Natural killer cell treated with Interleukin-12 subunit alpha and Interleukin-12 subunit beta and Interleukin-15 and Interleukin-18, amount 100 ng/mL, for 72 hours (primary cell): ENCODE data around the gene SMPD1. TPM values are rescaled to one million over a fixed set of nuclear protein-coding genes. Genes with fewer than 3 reads are reported as not detected.

ENCODE experiments used
- ATAC-seq, 2 donors: fragments of 150-1000 bp; cut with Tn5 transposase in 1 of 2; sonication (Bioruptor Pico), chemical (Tn5 transposase) in 1 of 2; 2 replicates each; pipeline ENCODE4 v1.10.0; 2021
- DNase-seq: peaks from one replicate; pipeline ENCODE4 v3.0.0; 2022; ENCODE audit warnings: low spot score
- H3K27ac Mint-ChIP-seq, 2 donors: 1 replicate in 1 of 2; 2 replicates in 1 of 2; pipeline ENCODE4 v1.8.0; 2022; ENCODE audit warnings: mixed read lengths in 2 of 2, mild to moderate bottlenecking in 1 of 2, moderate library complexity in 1 of 2
- H3K27me3 Mint-ChIP-seq, 2 donors: 1 replicate in 1 of 2; 2 replicates in 1 of 2; pipeline ENCODE4 v1.8.0; 2022; ENCODE audit warnings: mixed read lengths in 2 of 2
- H3K36me3 Mint-ChIP-seq: one replicate; pipeline ENCODE4 v1.8.0; 2022; ENCODE audit warnings: mixed read lengths
- H3K4me1 Mint-ChIP-seq, 2 donors: 1 replicate in 1 of 2; 2 replicates in 1 of 2; pipeline ENCODE4 v1.8.0; 2022; ENCODE audit warnings: low read depth in 2 of 2, mixed read lengths in 2 of 2, mild to moderate bottlenecking in 1 of 2
- H3K4me3 Mint-ChIP-seq: one replicate; pipeline ENCODE4 v1.8.0; 2022; ENCODE audit warnings: mixed read lengths
- H3K9me3 Mint-ChIP-seq: 2 replicates; pipeline ENCODE4 v1.8.0; 2022; ENCODE audit warnings: mixed read lengths
- total RNA-seq, 2 donors: library from RNA; stranded (reverse); gene quantifications; one replicate each; pipeline ENCODE4 v1.2.3, GENCODE V29; 2022

The SMPD1 gene
- total RNA-seq, 2 donors from 2014 or later: 26.4 to 29.1 TPM

DNA sequence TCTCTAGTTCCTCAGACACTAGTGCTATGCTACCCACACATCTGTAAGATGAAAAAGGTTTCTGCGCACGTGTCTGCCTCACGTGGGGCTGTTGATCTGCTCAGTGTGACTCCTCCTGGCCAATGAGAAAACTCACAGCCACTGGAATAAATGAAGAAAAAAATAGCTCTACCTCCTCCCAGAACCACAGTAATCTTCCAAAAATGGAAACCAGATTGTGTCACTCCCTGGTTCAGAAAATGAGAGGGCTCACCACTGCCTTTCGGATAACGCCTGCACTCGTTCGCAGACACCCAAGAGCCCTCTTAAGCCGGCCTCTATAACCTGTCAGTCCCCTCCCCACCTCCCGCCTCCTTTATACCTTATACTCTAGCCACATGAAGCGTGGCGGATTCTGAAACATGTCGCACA lies 23.5 kb downstream of the SMPD1 start:
- H3K4me3 Mint-ChIP-seq: no peak overlapping the region
- H3K9me3 Mint-ChIP-seq: no peaks in the 10 kb centered on the region
- H3K27ac Mint-ChIP-seq: peak overlapping the region in 1 of 2 donors; percentile 28
- no peaks in the 10 kb centered on the region for H3K27me3 Mint-ChIP-seq
- peaks cover 0 to 8% of the 10 kb centered on the region in 2 donors for H3K4me1 Mint-ChIP-seq
- no peak for ATAC-seq
- DNase-seq: no peak
- H3K36me3 Mint-ChIP-seq: no peaks in the 10 kb centered on the region

DNA sequence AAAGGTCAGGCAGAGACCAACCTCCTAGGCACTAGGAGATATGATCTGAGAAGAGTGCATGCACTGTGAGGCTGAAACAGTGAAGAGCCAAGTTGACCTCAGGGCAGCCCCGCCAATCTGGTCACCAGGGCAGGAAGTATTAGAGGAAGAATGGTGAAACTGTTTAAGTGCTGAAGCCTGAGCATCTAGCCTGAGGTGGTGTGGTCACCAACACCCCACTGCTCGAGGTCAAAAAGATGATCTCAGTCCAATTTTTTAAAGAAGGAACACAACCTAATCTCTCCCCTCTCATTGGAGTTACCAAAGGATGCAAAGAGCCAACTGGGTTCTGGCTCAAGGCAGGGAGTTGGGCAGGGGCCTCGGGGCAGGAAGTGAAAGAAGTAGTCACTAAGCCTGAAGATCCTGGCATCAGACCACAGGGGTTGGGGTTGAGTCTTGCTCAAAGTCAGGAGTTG lies 24.6 kb downstream of the SMPD1 start:
- Mint-ChIP-seq H3K36me3 (no peaks in the 10 kb centered on the region), H3K27me3 (no peaks in the 10 kb centered on the region), H3K4me1 (peaks cover 5 to 11% of the 10 kb centered on the region in 2 donors), H3K4me3 (no peak overlapping the region), H3K9me3 (no peaks in the 10 kb centered on the region), H3K27ac (no peak overlapping the region)
- ATAC-seq (peak; percentile 53 to 59), DNase-seq (no peak)

DNA sequence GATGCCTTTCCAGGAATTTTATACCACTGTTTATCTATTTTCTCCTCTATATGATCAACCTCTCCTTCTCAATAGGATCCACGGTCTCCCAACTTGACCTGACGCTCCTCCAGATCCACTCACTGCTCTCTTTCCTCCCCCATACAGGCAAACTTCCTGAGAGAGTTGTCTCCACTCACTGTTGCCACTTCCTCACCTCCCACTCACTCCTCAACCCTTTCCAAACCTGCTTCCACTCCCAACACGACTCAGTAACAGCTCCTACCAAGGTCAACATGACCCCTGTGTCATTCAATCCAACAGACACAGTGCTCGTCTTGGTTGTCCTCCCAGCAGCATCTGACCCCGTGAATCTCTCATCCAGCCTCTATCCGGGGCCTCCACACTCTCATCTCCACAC lies 25.5 kb downstream of the SMPD1 start:
- no peak overlapping the region for H3K4me3 Mint-ChIP-seq
- H3K27ac Mint-ChIP-seq: no peak overlapping the region
- peaks cover 5 to 11% of the 10 kb centered on the region in 2 donors for H3K4me1 Mint-ChIP-seq
- no peak for DNase-seq
- no peaks in the 10 kb centered on the region for H3K9me3 Mint-ChIP-seq
- H3K36me3 Mint-ChIP-seq: no peaks in the 10 kb centered on the region
- ATAC-seq: no peak
- H3K27me3 Mint-ChIP-seq: peaks cover 1 to 3% of the 10 kb centered on the region in 2 donors

DNA sequence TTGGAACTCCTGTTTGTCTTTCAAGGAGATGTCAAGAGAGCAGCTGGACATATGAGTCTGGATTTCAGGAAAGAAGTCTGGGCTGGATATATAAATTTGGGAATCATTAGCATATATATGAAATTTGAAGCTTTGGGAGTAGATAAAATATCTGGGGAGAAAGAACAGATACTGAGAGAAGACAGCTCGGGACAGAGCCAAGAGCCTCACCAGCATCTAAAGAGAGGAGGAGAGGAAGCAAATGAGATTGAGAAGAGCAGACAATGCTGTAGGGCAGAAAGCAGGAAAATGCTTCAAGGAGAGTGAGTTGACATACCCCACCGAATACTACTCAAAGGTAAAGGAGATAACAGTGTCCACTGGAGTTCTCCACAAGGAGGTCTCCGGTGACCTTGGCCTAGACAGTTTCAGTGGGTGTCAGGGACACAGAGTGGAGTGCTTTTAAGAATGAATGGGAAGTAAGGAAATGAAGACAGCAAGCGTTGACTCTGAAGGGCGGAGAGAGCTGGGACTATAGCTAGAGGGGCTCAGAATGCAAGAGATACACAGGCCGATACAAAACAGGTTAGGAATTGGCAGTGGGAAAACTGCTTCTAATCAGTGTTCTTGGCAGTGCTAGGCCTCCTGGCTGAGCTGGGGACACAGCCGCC lies 27.8 kb downstream of the SMPD1 start:
- Mint-ChIP-seq H3K36me3 (no peaks in the 10 kb centered on the region), H3K4me1 (peaks cover 5% of the 10 kb centered on the region in 2 donors), H3K4me3 (no peak overlapping the region), H3K27me3 (peaks cover 12 to 20% of the 10 kb centered on the region in 2 donors), H3K27ac (no peak overlapping the region), H3K9me3 (no peaks in the 10 kb centered on the region)
- no peak for DNase-seq
- ATAC-seq: no peak

DNA sequence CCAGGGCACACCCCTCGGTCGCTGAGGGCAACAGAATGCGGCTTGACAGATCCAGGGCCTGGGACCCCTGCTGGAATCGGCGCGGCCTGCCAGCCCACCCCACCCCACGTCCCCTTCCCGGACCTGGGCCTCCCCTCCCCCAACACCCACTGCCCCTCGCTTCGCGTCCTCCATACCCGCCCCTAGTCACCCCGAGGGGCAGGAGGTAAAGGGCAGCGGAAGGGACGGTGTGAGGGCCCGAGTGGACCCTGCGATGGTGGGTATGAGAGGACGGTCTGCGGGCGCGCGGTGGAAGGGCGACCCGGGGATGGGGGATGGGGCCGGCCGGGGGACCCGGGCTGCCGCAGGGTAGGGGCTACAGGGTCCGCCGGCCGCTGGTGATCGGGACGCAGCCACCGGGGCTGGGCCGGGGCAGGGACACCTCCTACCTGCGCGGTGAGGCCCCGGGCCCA lies 28.3 kb downstream of the SMPD1 start:
- ATAC-seq (no peak), DNase-seq (no peak)
- peaks cover 14 to 25% of the 10 kb centered on the region in 2 donors for H3K27me3 Mint-ChIP-seq
- peaks cover 2 to 5% of the 10 kb centered on the region in 2 donors for H3K4me1 Mint-ChIP-seq
- no peak overlapping the region for H3K4me3 Mint-ChIP-seq
- no peaks in the 10 kb centered on the region for H3K36me3 Mint-ChIP-seq
- H3K27ac Mint-ChIP-seq: no peak overlapping the region
- H3K9me3 Mint-ChIP-seq: no peaks in the 10 kb centered on the region

GRCh38 chr11:6419009-6419631 lies 28.8 kb downstream of the SMPD1 start, which contains the start of gene APBB1:
APBB1 (minus strand) TSS chr11:6419094; CDS start chr11:6411347, 7,747 bp downstream.
- Mint-ChIP-seq H3K27ac (peak within 1 kb of the TSS in 1 of 2 donors; percentile 43), H3K36me3 (no peaks in the 10 kb centered on the region), H3K27me3 (peaks cover 17 to 30% of the 10 kb centered on the region in 2 donors), H3K9me3 (no peaks in the 10 kb centered on the region), H3K4me1 (peaks cover 2 to 5% of the 10 kb centered on the region in 2 donors), H3K4me3 (peak within 1 kb of the TSS; percentile 80)
- DNase-seq (peak; percentile 75), ATAC-seq (peak; percentile 87)

DNA sequence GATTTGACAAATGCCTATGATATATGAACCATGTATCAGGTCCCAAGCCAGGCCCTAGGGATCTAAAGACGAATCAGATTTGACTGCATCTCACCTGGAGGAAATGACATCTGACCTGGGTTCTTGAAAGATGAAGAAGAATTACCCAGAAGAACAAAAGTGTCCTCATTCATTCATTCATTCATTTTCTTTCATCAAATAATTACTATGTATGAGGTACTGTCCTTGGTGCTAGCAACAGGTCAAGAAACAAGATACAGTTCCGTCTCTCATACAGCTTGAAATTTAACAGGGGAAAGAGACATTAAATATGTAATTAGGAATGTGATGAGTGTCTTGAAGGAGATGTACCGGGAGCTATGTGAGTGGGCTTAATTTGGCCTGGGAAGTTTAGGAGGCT lies 30.4 kb downstream of the SMPD1 start:
- Mint-ChIP-seq H3K27ac (peak overlapping the region in 1 of 2 donors; percentile 3), H3K9me3 (no peaks in the 10 kb centered on the region), H3K27me3 (peaks cover 24 to 41% of the 10 kb centered on the region in 2 donors), H3K36me3 (no peaks in the 10 kb centered on the region), H3K4me1 (peaks cover 2 to 5% of the 10 kb centered on the region in 2 donors), H3K4me3 (no peak overlapping the region)
- no peak for DNase-seq
- no peak for ATAC-seq

- peaks cover 15 to 27% of the 10 kb centered on the region in 2 donors for H3K27me3 Mint-ChIP-seq
- ATAC-seq (no peak), DNase-seq (no peak)
- no peaks in the 10 kb centered on the region for H3K36me3 Mint-ChIP-seq
- H3K4me3 Mint-ChIP-seq: no peak overlapping the region
- H3K4me1 Mint-ChIP-seq: no peaks in the 10 kb centered on the region
- no peaks in the 10 kb centered on the region for H3K9me3 Mint-ChIP-seq
- H3K27ac Mint-ChIP-seq: no peak overlapping the region
Measured at GRCh38 chr11:6427516-6427915, 37.2 kb downstream of the SMPD1 start.

GRCh38 chr11:6431861-6432260 lies 41.6 kb downstream of the SMPD1 start:
- no peak for ATAC-seq
- peaks cover 0 to 2% of the 10 kb centered on the region in 2 donors for H3K27me3 Mint-ChIP-seq

DNA sequence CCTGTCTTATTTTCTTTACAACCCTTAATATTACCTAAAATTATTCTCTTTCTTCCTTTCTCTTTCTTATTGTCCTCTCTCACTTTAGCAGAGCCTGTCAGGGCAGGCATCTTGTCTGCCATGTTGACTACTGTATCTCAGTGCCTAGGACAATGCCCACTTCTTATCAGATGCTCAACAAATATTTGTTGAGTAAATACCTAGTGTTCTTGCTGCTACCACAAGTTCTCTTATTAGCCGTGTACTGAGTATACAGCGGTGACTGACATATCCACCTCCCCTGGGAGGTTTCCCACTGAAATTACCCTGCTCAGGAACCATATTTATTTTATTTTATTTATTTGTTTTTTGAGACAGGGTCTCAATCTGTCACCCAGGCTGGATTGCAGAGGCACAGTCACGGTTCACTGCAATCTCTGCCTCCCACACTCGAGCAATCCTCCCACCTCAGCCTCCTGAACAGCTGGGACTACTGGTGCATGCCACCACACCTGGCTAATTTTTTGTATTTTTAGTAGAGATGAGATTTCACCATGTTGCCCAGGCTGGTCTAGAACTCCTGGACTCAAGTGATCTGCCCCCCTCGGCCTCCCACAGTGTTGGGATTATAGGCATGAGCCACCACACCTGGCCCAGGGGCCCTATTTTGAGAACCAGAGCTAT lies 43.9 kb downstream of the SMPD1 start:
- H3K36me3 Mint-ChIP-seq: no peaks in the 10 kb centered on the region
- peaks cover 0 to 2% of the 10 kb centered on the region in 2 donors for H3K27me3 Mint-ChIP-seq
- DNase-seq (no peak), ATAC-seq (no peak)
- H3K4me1 Mint-ChIP-seq: peaks cover 3 to 5% of the 10 kb centered on the region in 2 donors
- H3K4me3 Mint-ChIP-seq: no peak overlapping the region
- no peaks in the 10 kb centered on the region for H3K9me3 Mint-ChIP-seq
- no peak overlapping the region for H3K27ac Mint-ChIP-seq

More at GRCh38 chr11:6431861-6432260, 41.6 kb downstream of the SMPD1 start:
- no peak overlapping the region for H3K4me3 Mint-ChIP-seq
- no peak overlapping the region for H3K27ac Mint-ChIP-seq
- H3K9me3 Mint-ChIP-seq: no peaks in the 10 kb centered on the region
- peaks cover 3 to 5% of the 10 kb centered on the region in 2 donors for H3K4me1 Mint-ChIP-seq
- DNase-seq: no peak
- H3K36me3 Mint-ChIP-seq: no peaks in the 10 kb centered on the region

DNA sequence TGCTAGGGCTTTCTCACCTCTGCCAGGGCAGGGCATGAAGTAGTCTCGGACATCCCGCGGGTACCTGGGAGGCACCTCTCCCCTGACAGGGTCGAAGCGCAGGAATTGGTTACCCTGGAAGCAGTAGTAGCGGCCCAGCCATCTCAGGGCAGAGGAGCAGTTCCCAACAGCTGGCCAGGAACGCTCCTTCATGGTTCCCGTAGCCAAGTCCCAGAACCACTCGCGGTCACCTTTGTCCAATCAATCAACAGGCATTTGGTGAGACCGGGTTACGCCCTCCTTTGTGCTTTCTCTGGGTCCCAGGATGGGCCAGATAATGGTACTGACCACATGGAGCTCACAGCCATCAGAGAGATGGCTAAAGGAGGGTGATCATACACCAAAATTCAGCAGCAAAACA lies 47.1 kb downstream of the SMPD1 start:
- Mint-ChIP-seq H3K4me1 (peaks cover 3 to 5% of the 10 kb centered on the region in 2 donors), H3K4me3 (no peak overlapping the region), H3K27ac (no peak overlapping the region), H3K36me3 (no peaks in the 10 kb centered on the region), H3K27me3 (peaks cover 0 to 2% of the 10 kb centered on the region in 2 donors), H3K9me3 (no peaks in the 10 kb centered on the region)
- ATAC-seq (no peak), DNase-seq (no peak)

DNA sequence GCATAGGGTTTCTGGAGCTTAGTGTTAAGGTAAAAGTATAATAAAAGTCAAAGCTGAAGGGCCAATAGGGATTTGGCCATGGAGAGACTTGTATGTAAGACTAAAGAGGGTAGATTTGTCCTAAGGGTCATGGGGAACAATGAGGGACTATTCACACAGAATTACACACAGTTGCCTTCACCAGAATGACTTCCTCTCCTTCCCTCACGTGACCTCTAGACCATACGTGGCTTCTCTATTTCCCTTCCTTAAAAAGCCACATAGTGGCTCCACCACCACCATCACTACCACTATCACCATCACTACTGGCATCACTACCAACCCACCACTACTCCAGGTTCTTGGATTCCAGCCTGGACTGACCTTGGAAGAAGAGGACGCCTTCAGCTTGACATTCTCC lies 47.7 kb downstream of the SMPD1 start:
- Mint-ChIP-seq H3K36me3 (no peaks in the 10 kb centered on the region), H3K9me3 (no peaks in the 10 kb centered on the region), H3K27ac (no peak overlapping the region), H3K27me3 (peaks cover 0 to 2% of the 10 kb centered on the region in 2 donors), H3K4me1 (peaks cover 3 to 5% of the 10 kb centered on the region in 2 donors), H3K4me3 (no peak overlapping the region)
- ATAC-seq: no peak
- no peak for DNase-seq

DNA sequence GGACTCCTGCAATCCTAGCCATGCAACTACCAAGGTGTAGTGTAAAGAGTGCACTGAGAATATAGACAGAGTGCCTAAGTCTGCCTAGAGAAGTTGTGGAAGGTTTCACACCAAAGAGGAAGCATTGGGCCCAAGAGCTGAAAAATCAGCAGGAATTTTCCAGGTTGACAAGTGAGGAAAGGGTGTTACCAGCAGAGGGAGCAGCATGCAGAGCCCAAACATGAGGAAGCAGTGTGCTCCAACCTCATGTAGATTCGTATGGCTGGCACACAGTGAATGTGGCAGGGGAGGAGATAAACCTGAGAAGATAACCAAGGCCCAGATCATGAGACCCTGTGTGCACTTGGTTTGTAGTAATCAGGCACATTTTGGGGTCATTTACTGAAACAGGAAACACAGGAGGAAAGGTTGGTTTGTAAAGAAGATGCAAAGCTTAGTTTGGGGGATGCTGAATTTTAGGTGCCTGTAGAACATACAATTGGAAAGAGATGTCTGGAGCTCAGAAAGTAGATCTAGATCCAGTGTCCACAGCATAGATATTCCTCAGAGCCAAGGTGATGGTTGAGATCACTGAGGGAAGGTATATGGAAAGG lies 48.8 kb downstream of the SMPD1 start:
- ATAC-seq (no peak), DNase-seq (no peak)
- H3K4me1 Mint-ChIP-seq: peaks cover 3 to 5% of the 10 kb centered on the region in 2 donors
- peaks cover 0 to 2% of the 10 kb centered on the region in 2 donors for H3K27me3 Mint-ChIP-seq
- H3K27ac Mint-ChIP-seq: no peak overlapping the region
- no peaks in the 10 kb centered on the region for H3K36me3 Mint-ChIP-seq
- H3K4me3 Mint-ChIP-seq: no peak overlapping the region
- H3K9me3 Mint-ChIP-seq: no peaks in the 10 kb centered on the region
